WTC11 (cell line): ENCODE measurements around the gene SPC24. TPM values are rescaled to one million over a fixed set of nuclear protein-coding genes. Genes with fewer than 3 reads are reported as not detected.
"Not testable (repeated sequence)": the region's sequence is repeated elsewhere in the genome, so short reads cannot be mapped to it uniquely, and the experiment has no call there.

Experiments used
- ATAC-seq: fragments of 200-7000 bp; cut with Tn5 transposase; 2 replicates; pipeline ENCODE4 v1.10.0; 2021; ENCODE audit warnings: mild to moderate bottlenecking, moderate library complexity
- CTCF ChIA-PET: fragments of 300-600 bp; sonication (Branson Sonifier 250); formaldehyde crosslinking; loops from one replicate; lab custom pipeline; 2021; ENCODE audit warnings: antibody characterized with exemption; lab: Charles Lee
- POLR2A ChIA-PET: fragments of 350-600 bp; sonication (Branson Sonifier 250); formaldehyde crosslinking; loops from one replicate; lab custom pipeline; 2021; ENCODE audit warnings: antibody characterized with exemption; lab: Charles Lee
- DNase-seq: peaks from one replicate; pipeline ENCODE4 v3.0.0; 2021; ENCODE audit warnings: low spot score
- H3K27ac Mint-ChIP-seq: 2 replicates; pipeline ENCODE4 v1.8.0; 2021; ENCODE audit warnings: mixed read lengths
- H3K27me3 Mint-ChIP-seq: 2 replicates; pipeline ENCODE4 v1.8.0; 2021; ENCODE audit warnings: low read depth, mild to moderate bottlenecking, moderate library complexity, mixed read lengths
- H3K36me3 Mint-ChIP-seq: 2 replicates; pipeline ENCODE4 v1.8.0; 2021; ENCODE audit warnings: mixed read lengths
- H3K4me1 Mint-ChIP-seq: 2 replicates; pipeline ENCODE4 v1.8.0; 2022; ENCODE audit warnings: mixed read lengths
- H3K4me3 Mint-ChIP-seq: 2 replicates; pipeline ENCODE4 v1.8.0; 2021; ENCODE audit warnings: mild to moderate bottlenecking, moderate library complexity, mixed read lengths
- H3K9me3 Mint-ChIP-seq: 2 replicates; pipeline ENCODE4 v1.8.0; 2021; ENCODE audit warnings: mixed read lengths
- AFF4 ChIP-seq: sonication (generic); formaldehyde crosslinking; IDR thresholded peaks from 2 replicates; pipeline ENCODE4 v1.8.1; 2023; ENCODE audit warnings: mild to moderate bottlenecking, missing genetic modification reagents, borderline replicate concordance
- ATF6 ChIP-seq: sonication (generic); formaldehyde crosslinking; IDR thresholded peaks from 2 replicates; pipeline ENCODE4 v1.8.1; 2023; ENCODE audit warnings: mild to moderate bottlenecking, missing genetic modification reagents
- ELF4 ChIP-seq: sonication (generic); formaldehyde crosslinking; IDR thresholded peaks from 2 replicates; pipeline ENCODE4 v1.8.1; 2022; ENCODE audit warnings: low read depth, mild to moderate bottlenecking, moderate library complexity, missing genetic modification reagents
- ESRRA ChIP-seq: sonication (generic); formaldehyde crosslinking; IDR thresholded peaks from 2 replicates; pipeline ENCODE4 v1.8.1; 2022; ENCODE audit warnings: mild to moderate bottlenecking, missing genetic modification reagents, borderline replicate concordance
- PRDM15 ChIP-seq: sonication (generic); formaldehyde crosslinking; IDR thresholded peaks from 2 replicates; pipeline ENCODE4 v1.8.0; 2022; ENCODE audit warnings: missing genetic modification reagents
- PRRX2 ChIP-seq: fragments of 250-450 bp; sonication (Bioruptor Pico); IDR thresholded peaks from 2 replicates; pipeline ENCODE4 v1.8.0; 2021; ENCODE audit warnings: mild to moderate bottlenecking
- total RNA-seq: library from RNA; stranded (reverse); gene quantifications from 3 replicates; pipeline ENCODE4 v1.2.3, GENCODE V29; 2021

The SPC24 gene
- total RNA-seq, 1 experiment from 2014 or later = 62.2 TPM

- TF ChIP-seq ATF6 (CRISPR knock-in tag) = no peak
- no peak for TF ChIP-seq ESRRA (CRISPR knock-in tag)
- no peak for TF ChIP-seq ELF4 (CRISPR knock-in tag)
- TF ChIP-seq PRRX2 (CRISPR knock-in tag) = no peak
Observed at GRCh38 chr19:11182994-11183393, 27.4 kb upstream of the SPC24 start (continued).

- TF ChIP-seq PRDM15 = no peak
- H3K4me1 Mint-ChIP-seq = peaks cover 9% of the 10 kb centered on the region
- H3K27ac Mint-ChIP-seq = peak overlapping the region; percentile 91
- no peaks in the 10 kb centered on the region for H3K27me3 Mint-ChIP-seq
- CTCF ChIA-PET = no interaction called here
- DNase-seq (no peak), ATAC-seq (no peak)
- H3K4me3 Mint-ChIP-seq = no peak overlapping the region
- peaks cover 7% of the 10 kb centered on the region; the same call in 1 of the 2 replicates for H3K36me3 Mint-ChIP-seq
- POLR2A ChIA-PET = no interaction called here
- peaks cover 5% of the 10 kb centered on the region; the same call in 1 of the 2 replicates for H3K9me3 Mint-ChIP-seq
Observed at GRCh38 chr19:11181488-11181887, 25.9 kb upstream of the SPC24 start.

GRCh38 chr19:11180975-11181374 is 25.4 kb upstream of the SPC24 start:
- H3K27ac Mint-ChIP-seq, H3K9me3 Mint-ChIP-seq, ATAC-seq, POLR2A ChIA-PET, H3K4me1 Mint-ChIP-seq, H3K4me3 Mint-ChIP-seq, H3K27me3 Mint-ChIP-seq, DNase-seq: not testable (repeated sequence)
- H3K36me3 Mint-ChIP-seq = peaks cover 12% of the 10 kb centered on the region
- CTCF ChIA-PET = interaction anchor here (0.7 kb wide), 1 partner anchor 13 kb away, joined by 3 read pairs; no protein-coding TSS in a partner anchor

- Mint-ChIP-seq H3K36me3 (peaks cover 11% of the 10 kb centered on the region), H3K9me3 (peaks cover 5% of the 10 kb centered on the region; the same call in 1 of the 2 replicates), H3K27ac (peak overlapping the region; percentile 77), H3K27me3 (no peaks in the 10 kb centered on the region), H3K4me1 (peaks cover 9% of the 10 kb centered on the region), H3K4me3 (no peak overlapping the region)
- CTCF ChIA-PET = interaction anchor here (0.7 kb wide), 1 partner anchor 12 kb away, joined by 3 read pairs; no protein-coding TSS in a partner anchor
- no peak for TF ChIP-seq ATF6 (CRISPR knock-in tag)
- no peak for TF ChIP-seq AFF4 (CRISPR knock-in tag)
- POLR2A ChIA-PET = no interaction called here
- ATAC-seq = no peak
- no peak for DNase-seq
Observed at GRCh38 chr19:11180346-11180745, 24.8 kb upstream of the SPC24 start.
